ENCODE measurements around the gene CCL20. TPM values are rescaled to one million over a fixed set of nuclear protein-coding genes. Genes with fewer than 3 reads are reported as not detected.

CCL20 gene
- total RNA-seq, 1 donor from 2014 or later: 1.0 TPM

DNA sequence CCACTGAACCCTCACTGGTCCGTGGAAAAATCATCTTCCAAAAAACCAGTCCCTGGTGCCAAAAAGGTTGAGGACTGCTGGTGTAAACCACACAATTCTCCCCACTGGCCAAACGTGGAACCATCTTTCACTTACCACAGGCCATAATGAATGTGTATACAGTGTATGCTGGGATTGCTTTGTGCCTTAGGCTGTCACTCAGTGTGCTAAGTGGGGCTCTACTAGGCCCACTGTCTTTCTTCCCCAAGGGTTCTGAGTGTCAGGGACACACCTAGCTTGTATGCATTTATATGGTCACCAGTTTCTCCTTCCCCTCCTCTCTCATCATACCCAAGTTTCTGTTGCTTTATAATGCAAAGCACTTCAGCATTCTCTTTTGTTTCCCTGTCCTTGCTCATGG is 40.7 kb upstream of the CCL20 start:
- TF ChIP-seq, protein P1, sequence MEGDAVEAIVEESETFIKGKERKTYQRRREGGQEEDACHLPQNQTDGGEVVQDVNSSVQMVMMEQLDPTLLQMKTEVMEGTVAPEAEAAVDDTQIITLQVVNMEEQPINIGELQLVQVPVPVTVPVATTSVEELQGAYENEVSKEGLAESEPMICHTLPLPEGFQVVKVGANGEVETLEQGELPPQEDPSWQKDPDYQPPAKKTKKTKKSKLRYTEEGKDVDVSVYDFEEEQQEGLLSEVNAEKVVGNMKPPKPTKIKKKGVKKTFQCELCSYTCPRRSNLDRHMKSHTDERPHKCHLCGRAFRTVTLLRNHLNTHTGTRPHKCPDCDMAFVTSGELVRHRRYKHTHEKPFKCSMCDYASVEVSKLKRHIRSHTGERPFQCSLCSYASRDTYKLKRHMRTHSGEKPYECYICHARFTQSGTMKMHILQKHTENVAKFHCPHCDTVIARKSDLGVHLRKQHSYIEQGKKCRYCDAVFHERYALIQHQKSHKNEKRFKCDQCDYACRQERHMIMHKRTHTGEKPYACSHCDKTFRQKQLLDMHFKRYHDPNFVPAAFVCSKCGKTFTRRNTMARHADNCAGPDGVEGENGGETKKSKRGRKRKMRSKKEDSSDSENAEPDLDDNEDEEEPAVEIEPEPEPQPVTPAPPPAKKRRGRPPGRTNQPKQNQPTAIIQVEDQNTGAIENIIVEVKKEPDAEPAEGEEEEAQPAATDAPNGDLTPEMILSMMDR (IDR thresholded peaks at IDR 0.05; ENCODE audit: insufficient read depth, low read length, poor library complexity, severe bottlenecking): no peak
- no peak overlapping the region for H3K4me3 ChIP-seq (ENCODE audit: low read depth, low read length)
- no peaks in the 10 kb centered on the region for H3K27me3 ChIP-seq (ENCODE audit: control insufficient read depth, insufficient read depth, low read length)
- no peak for DNase-seq (ENCODE audit: low read depth)
- no peaks in the 10 kb centered on the region for H3K36me3 ChIP-seq (ENCODE audit: control insufficient read depth, insufficient read depth, low read length)

DNA sequence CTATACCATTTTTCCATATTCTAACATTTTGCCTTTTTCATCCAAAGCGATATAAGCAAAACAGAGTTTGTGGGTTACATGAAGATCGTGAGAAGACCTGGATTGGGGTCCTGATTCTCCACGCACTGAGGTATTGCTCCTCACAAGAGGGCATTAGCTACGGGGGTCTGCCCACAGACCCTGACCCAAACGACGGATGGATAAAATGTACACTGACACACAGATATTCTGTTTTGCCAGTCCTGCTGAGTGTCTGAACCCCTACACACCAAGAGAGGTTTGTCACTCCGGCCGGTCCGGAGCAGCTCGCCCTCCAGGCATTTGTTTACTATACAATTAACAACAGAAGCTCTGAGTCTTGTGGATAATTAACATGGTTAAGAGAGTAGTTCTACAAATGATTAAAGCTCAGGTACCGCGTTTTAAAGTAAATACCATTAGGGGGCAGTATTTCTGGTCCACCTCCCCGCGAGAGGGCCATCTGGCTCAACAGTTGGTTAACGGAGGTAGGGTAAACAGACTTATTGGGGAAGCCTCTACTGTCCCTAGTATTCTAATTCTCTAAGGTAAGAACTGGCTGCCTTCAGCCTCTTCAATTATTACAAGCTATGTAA is 39.5 kb upstream of the CCL20 start:
- TF ChIP-seq, protein P1 (IDR thresholded peaks at IDR 0.05; ENCODE audit: insufficient read depth, low read length, poor library complexity, severe bottlenecking): peak; percentile 52
- no peaks in the 10 kb centered on the region for H3K27me3 ChIP-seq (ENCODE audit: control insufficient read depth, insufficient read depth, low read length)
- no peaks in the 10 kb centered on the region for H3K36me3 ChIP-seq (ENCODE audit: control insufficient read depth, insufficient read depth, low read length)
- H3K4me3 ChIP-seq (ENCODE audit: low read depth, low read length): no peak overlapping the region
- no peak for DNase-seq (ENCODE audit: low read depth)

DNA sequence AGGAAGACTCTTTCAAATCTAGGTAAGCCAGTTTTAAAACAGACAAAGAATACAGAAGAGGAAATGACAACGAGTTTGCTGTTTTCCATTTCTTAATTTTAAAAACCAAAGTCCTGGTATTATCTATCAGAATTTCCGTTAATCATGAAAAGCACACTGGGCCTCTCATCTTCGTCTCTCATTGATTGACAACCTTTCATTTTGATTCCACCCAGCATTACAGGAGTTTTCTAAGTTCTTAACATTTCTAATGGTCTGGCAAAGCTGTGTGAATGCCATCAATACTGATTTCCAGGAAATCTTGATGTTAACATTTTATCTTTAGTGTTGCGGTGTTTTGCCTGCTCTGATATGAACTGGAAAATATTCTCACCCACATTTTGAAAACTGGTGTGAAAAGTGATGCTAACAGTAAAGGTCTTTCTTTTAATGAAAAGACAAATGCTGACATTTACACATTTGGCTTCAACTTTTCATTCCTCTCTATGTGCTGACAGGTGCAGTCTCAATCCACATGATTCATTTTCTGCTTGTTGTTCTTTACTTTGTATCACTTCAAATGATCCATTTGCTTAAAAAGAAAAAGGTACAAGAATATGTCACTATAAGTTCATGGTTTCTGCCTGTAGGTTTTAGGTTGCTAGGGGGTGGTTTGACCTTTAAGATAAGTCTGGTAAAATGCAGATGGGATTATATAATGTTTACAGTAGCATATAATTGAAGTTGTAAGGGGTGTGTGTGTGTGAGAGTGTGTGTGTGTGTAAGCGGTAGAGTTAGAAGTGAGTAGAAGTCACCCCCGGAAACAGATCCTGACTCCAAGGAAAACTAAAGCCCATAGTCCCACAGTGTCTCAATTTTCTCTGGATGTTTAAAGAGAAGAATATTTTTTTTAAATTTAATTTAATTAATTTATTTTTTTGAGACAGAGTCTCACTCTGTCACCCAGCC is 38.5 kb upstream of the CCL20 start:
- TF ChIP-seq, protein P1 (IDR thresholded peaks at IDR 0.05; ENCODE audit: insufficient read depth, low read length, poor library complexity, severe bottlenecking): no peak
- Histone ChIP-seq H3K4me3 (ENCODE audit: low read depth, low read length) (no peak overlapping the region), H3K36me3 (ENCODE audit: control insufficient read depth, insufficient read depth, low read length) (no peaks in the 10 kb centered on the region), H3K27me3 (ENCODE audit: control insufficient read depth, insufficient read depth, low read length) (no peaks in the 10 kb centered on the region)
- DNase-seq (ENCODE audit: low read depth): no peak

DNA sequence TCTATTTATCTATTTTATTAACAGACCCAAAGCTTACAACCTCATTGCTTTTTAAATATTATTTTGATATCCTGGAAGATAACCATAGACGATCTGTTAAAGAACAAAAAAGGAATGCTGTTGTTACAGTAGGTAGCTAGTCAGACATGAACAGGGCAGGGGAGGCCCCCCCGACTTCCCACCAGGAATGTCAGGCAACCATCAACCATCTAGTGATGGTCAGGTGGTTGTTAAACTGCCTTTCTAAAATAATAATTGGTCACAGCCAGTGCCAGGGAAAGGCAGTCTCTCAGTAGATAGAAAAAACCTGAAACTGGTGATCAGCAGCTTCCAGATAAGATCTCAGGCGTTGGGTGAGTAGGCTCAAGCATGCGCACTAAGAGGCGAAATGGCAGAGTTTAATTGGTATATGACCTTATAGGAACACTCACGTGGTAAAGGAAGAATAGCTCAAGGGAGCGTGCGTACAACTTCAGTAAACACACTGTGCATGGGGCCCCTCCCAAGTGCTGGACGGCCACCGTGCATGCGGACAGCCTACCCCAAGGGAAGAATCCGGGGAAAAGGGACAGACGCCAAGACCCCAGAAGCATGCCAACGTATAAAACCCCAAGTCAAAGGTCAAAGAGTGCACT is 32.5 kb upstream of the CCL20 start:
- TF ChIP-seq, protein P1 (IDR thresholded peaks at IDR 0.05; ENCODE audit: insufficient read depth, low read length, poor library complexity, severe bottlenecking): no peak
- H3K27me3 ChIP-seq (ENCODE audit: control insufficient read depth, insufficient read depth, low read length): no peaks in the 10 kb centered on the region
- no peaks in the 10 kb centered on the region for H3K36me3 ChIP-seq (ENCODE audit: control insufficient read depth, insufficient read depth, low read length)
- no peak overlapping the region for H3K4me3 ChIP-seq (ENCODE audit: low read depth, low read length)
- DNase-seq (ENCODE audit: low read depth): no peak

DNA sequence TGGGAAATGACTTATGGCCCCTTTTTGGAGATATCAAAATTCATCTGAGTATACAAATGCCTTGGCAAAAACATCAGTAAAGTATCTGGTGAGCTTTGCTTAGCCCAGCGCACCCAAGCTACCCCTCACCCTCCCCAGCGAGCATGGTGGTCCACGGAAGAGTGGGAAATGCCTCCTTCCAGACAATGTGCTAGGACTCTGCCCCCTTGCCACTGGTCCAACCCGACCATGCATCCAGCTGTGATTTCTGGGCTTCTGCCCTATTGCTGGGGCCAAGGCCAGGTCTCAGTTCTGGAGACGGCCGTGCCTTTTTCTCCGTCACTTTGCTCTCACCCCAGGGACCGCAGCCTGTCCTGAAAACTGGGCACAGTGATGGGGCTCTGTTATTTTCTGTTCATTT is 31.8 kb upstream of the CCL20 start:
- Histone ChIP-seq H3K36me3 (ENCODE audit: control insufficient read depth, insufficient read depth, low read length) (no peaks in the 10 kb centered on the region), H3K4me3 (ENCODE audit: low read depth, low read length) (no peak overlapping the region), H3K27me3 (ENCODE audit: control insufficient read depth, insufficient read depth, low read length) (no peaks in the 10 kb centered on the region)
- TF ChIP-seq, protein P1 (IDR thresholded peaks at IDR 0.05; ENCODE audit: insufficient read depth, low read length, poor library complexity, severe bottlenecking): no peak
- DNase-seq (ENCODE audit: low read depth): no peak
